Measurements from ENCODE around the gene C2.

DNA sequence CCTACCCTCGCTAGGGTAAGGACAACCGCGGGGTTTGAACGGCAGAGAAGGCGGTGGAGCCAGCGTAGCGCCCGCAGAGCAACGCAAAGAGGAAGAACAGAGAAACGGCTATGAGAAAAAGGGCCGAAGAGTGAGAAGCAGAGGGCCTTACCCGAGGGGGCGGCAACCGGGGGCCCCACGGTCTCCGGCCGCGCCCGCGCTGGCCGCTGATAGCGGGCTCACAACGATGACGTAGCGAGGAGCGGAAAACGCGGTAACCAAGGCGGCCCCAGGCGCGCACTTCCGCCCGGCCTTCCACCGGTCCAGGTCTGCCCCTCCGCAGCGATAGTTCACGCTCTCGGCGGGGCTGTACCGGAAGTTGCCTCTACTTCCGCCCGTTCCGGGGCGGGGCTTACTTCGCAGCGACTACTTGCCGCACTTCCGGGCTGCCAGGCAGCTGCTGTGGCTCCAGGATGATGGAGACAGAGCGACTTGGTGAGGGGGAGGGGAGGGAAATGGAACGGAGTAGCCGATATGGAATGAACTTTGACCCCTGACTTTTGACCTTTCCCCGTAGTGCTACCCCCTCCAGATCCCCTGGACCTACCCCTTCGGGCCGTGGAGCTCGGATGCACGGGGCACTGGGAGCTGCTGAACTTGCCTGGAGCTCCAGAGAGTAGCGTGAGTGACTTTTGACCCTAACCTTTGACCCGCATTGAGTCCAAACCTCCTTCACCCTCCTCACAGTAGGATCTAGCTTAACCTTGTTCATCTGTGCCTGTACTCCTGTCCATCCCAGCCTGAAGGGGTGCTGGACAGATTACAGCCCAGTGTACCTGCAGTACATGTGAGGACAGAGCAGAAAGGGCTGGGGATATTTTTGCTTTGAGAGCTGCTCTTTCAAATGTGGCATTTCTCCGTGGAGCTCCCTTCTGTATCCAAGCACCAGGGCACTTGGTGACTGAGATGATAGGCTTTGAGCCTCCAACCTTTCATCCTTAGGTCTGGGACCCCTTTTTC, 31.5 kb downstream of the C2 start, which contains the start of the genes NELFE and SKIC2:
- TF ChIP-seq, protein P1, sequence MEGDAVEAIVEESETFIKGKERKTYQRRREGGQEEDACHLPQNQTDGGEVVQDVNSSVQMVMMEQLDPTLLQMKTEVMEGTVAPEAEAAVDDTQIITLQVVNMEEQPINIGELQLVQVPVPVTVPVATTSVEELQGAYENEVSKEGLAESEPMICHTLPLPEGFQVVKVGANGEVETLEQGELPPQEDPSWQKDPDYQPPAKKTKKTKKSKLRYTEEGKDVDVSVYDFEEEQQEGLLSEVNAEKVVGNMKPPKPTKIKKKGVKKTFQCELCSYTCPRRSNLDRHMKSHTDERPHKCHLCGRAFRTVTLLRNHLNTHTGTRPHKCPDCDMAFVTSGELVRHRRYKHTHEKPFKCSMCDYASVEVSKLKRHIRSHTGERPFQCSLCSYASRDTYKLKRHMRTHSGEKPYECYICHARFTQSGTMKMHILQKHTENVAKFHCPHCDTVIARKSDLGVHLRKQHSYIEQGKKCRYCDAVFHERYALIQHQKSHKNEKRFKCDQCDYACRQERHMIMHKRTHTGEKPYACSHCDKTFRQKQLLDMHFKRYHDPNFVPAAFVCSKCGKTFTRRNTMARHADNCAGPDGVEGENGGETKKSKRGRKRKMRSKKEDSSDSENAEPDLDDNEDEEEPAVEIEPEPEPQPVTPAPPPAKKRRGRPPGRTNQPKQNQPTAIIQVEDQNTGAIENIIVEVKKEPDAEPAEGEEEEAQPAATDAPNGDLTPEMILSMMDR (IDR thresholded peaks at IDR 0.05) = no peak
- TF ChIP-seq ZFX (IDR thresholded peaks at IDR 0.05; ENCODE audit: borderline replicate concordance) = no peak
